K562 (cell line): ENCODE measurements around the gene PVALEF. TPM values are rescaled to one million over a fixed set of nuclear protein-coding genes. Genes with fewer than 3 reads are reported as not detected.

ENCODE experiments used
- ATAC-seq: fragments of 200-7000 bp; cut with Tn5 transposase; 3 replicates; pipeline ENCODE4 v1.9.1; 2020; ENCODE audit warnings: moderate library complexity
- BruUV-seq: library from RNA; stranded (reverse); fragments of 400-500 nt; replicated peaks from 2 replicates; lab custom pipeline; 2021; lab: Mats Ljungman, UMichigan
- CTCF ChIA-PET: fragments of 300-600 bp; formaldehyde crosslinking; extraction: SDS; loops from one replicate; lab custom pipeline; 2021; ENCODE audit warnings: low intra/inter-chr PET ratio; lab: Yijun Ruan, JAX
- POLR2A ChIA-PET: fragments of 300-600, 350-650 bp; sonication (Branson Sonifier 250); formaldehyde crosslinking; extraction: SDS; loops from one replicate; lab custom pipeline; 2021; ENCODE audit warnings: antibody characterized with exemption, inconsistent platforms; lab: Yijun Ruan, JAX
- DNase-seq, 4 experiments: peaks; one replicate each; pipeline versions ENCODE4 v3.0.0 to v3.0.0-alpha.2; 2011 to 2018; ENCODE audit warnings: low spot score in 3 of 4, mixed read lengths in 3 of 4; ENCODE audit errors: extremely low read depth in 1 of 4
- FAIRE-seq: peaks from 2 replicates; lab custom pipeline; 2011; peaks lifted over from hg19 to GRCh38; lab: Jason Lieb, UNC
- H2AFZ ChIP-seq: 2 replicates; pipeline ENCODE4 v1.6.0; 2011; ENCODE audit warnings: low read depth, low read length, control low read depth, inconsistent platforms
- H3K27ac ChIP-seq: fragments of 200-600 bp; 3 replicates; pipeline ENCODE4 v1.8.0; 2011; ENCODE audit warnings: low read depth, mild to moderate bottlenecking, control low read depth, inconsistent platforms, low read length, moderate library complexity, mixed read lengths; ENCODE audit errors: extremely low read depth
- H3K27me3 ChIP-seq, 2 experiments: fragments of 300-600 bp in 1 of 2; 2 replicates in 1 of 2; 3 replicates in 1 of 2; pipeline versions ENCODE4 v1.6.0 to v1.8.0; 2011; ENCODE audit warnings: inconsistent platforms in 2 of 2, low read length in 2 of 2, mild to moderate bottlenecking in 1 of 2, mixed read lengths in 1 of 2, moderate library complexity in 1 of 2; ENCODE audit not compliant: control insufficient read depth in 2 of 2, insufficient read depth in 2 of 2
- H3K36me3 ChIP-seq: fragments of 300-600 bp; 3 replicates; pipeline ENCODE4 v1.8.0; 2011; ENCODE audit warnings: mild to moderate bottlenecking, low read length, inconsistent platforms; ENCODE audit not compliant: control insufficient read depth, insufficient read depth
- H3K4me1 ChIP-seq, 2 experiments: fragments of 200-600 bp in 1 of 2; replicated peaks in 1 of 2; 2 replicates in 1 of 2; 3 replicates in 1 of 2; pipeline versions ENCODE4 v1.5.1 to v1.8.0; 2011; ENCODE audit warnings: inconsistent platforms in 2 of 2, low read length in 2 of 2, mild to moderate bottlenecking in 1 of 2, mixed read lengths in 1 of 2, moderate library complexity in 1 of 2; ENCODE audit not compliant: control insufficient read depth in 2 of 2, insufficient read depth in 2 of 2
- H3K4me2 ChIP-seq: 2 replicates; pipeline ENCODE4 v1.6.1; 2011; ENCODE audit warnings: low read length, control low read depth, inconsistent platforms, mixed read lengths; ENCODE audit not compliant: insufficient read depth
- H3K4me3 ChIP-seq: fragments of 200-600 bp; sonication (generic), shearing (Covaris generic); 2 replicates; pipeline ENCODE4 v1.5.1; 2016; ENCODE audit warnings: control low read depth, inconsistent platforms
- H3K79me2 ChIP-seq: fragments of 200-600 bp; 3 replicates; pipeline ENCODE4 v1.8.0; 2011; ENCODE audit warnings: low read length, inconsistent platforms; ENCODE audit not compliant: control insufficient read depth, insufficient read depth
- H3K9ac ChIP-seq, 2 experiments: 2 replicates each; pipeline versions ENCODE4 v1.6.0 to v1.6.1; 2011; ENCODE audit warnings: low read depth in 2 of 2, low read length in 2 of 2, control low read depth in 1 of 2, inconsistent platforms in 1 of 2, mild to moderate bottlenecking in 1 of 2, mixed read lengths in 1 of 2; ENCODE audit not compliant: insufficient read depth in 1 of 2
- H3K9me1 ChIP-seq: one replicate; pipeline ENCODE4 v1.6.0; 2011; ENCODE audit warnings: inconsistent platforms, mild to moderate bottlenecking, low read length, moderate library complexity; ENCODE audit not compliant: control insufficient read depth, insufficient read depth
- H3K9me3 ChIP-seq: replicated peaks from 2 replicates; pipeline ENCODE4 v1.5.1; 2011; ENCODE audit warnings: low read depth, low read length, inconsistent platforms; ENCODE audit not compliant: control insufficient read depth, insufficient read depth
- H4K20me1 ChIP-seq: replicated peaks from 2 replicates; pipeline ENCODE4 v1.6.1; 2011; ENCODE audit warnings: low read length, inconsistent platforms, mixed read lengths; ENCODE audit not compliant: control insufficient read depth, insufficient read depth
- ESRRB ChIP-seq: fragments of 250-450 bp; sonication (Bioruptor Pico); IDR thresholded peaks from 2 replicates; pipeline ENCODE4 v1.5.0; 2020; ENCODE audit warnings: mild to moderate bottlenecking, moderate library complexity, borderline replicate concordance
- MITF ChIP-seq: IDR thresholded peaks from 2 replicates; pipeline ENCODE4 v1.6.1; 2014; ENCODE audit warnings: antibody characterized with exemption
- RFX5 ChIP-seq: IDR thresholded peaks from 2 replicates; pipeline ENCODE4 v1.6.1; 2011; ENCODE audit warnings: low read depth, mild to moderate bottlenecking, improper control_type of control experiment, low read length
- SRSF1 ChIP-seq: fragments of 200-400 bp; formaldehyde crosslinking; IDR thresholded peaks from 2 replicates; pipeline ENCODE4 v1.6.1; 2017; ENCODE audit warnings: mild to moderate bottlenecking, low read depth, low read length, moderate library complexity
- XRCC4 ChIP-seq: IDR thresholded peaks from one replicate; pipeline ENCODE4 v1.6.1; 2011; ENCODE audit not compliant: insufficient read depth, insufficient read length; ENCODE audit errors: extremely low read depth
- ZNF12 ChIP-seq: sonication (generic); formaldehyde crosslinking; IDR thresholded peaks from 2 replicates; pipeline ENCODE4 v1.4.0; 2020; ENCODE audit warnings: mild to moderate bottlenecking, missing genetic modification reagents
- ZNF609 ChIP-seq: sonication (generic); formaldehyde crosslinking; IDR thresholded peaks from 2 replicates; pipeline ENCODE4 v1.8.1; 2023; ENCODE audit warnings: missing genetic modification reagents, mild to moderate bottlenecking, borderline replicate concordance
- ZNF699 ChIP-seq: fragments of 250-450 bp; sonication (Bioruptor Pico); IDR thresholded peaks from 2 replicates; pipeline ENCODE4 v1.8.0; 2021; ENCODE audit warnings: mild to moderate bottlenecking, moderate library complexity; ENCODE audit not compliant: insufficient replicate concordance
- WGBS: fragments of 100-300 bp; shearing (Covaris generic); methylation state at CpG from one replicate; pipeline ENCODE4 v1.1.6; 2016; ENCODE audit warnings: low coverage, mixed read lengths; ENCODE audit not compliant: insufficient coverage; ENCODE audit errors: missing lambda C conversion rate; 5-methylcytosine and 5-hydroxymethylcytosine counted together
- in situ Hi-C: fragments of 300-500 bp; cut with MboI; formaldehyde crosslinking; loops from 4 replicates; pipeline ENCODE4 v1.15.0; 2018; ENCODE audit warnings: inconsistent platforms, mixed read lengths
- intact Hi-C: fragments of 100-400 bp; cut with micrococcal nuclease; formaldehyde crosslinking; loops from 2 replicates; pipeline ENCODE4 v1.14.2; 2022
- polyA plus RNA-seq, 8 experiments: library from polyadenylated mRNA; depleted of rRNA in 4 of 8; stranded (reverse) in 5 of 8; unstranded in 3 of 8; fragments of >200 nt; fragmentation: Nextera tagmentation in 2 of 8; fragmentation: Illumina TruSeq in 1 of 8; extraction: Ambion mirVana in 2 of 8; extraction: Trizol in 1 of 8; gene quantifications; 2 replicates each; pipeline versions ENCODE4 v1.2.1 to v1.2.3, GENCODE V29; 2011 to 2014; ENCODE audit warnings: inconsistent platforms in 1 of 8, missing spikeins in 1 of 8
- total RNA-seq, 7 experiments: library from RNA; depleted of rRNA in 6 of 7; stranded (reverse); fragments of >200 nt in 6 of 7; fragmentation: Illumina TruSeq in 2 of 7; extraction: Trizol in 2 of 7; gene quantifications; 2 replicates each; pipeline versions ENCODE4 v1.2.1 to v1.2.3, GENCODE V29; 2011 to 2021; ENCODE audit warnings: low replicate concordance in 1 of 7
- TF ChIP-seq, protein P1 (sequence below): fragments of 250-450 bp; sonication (Bioruptor Pico); IDR thresholded peaks from 2 replicates; pipeline ENCODE4 v1.4.0; 2020; ENCODE audit warnings: mild to moderate bottlenecking, moderate library complexity
- TF ChIP-seq, protein P2 (sequence below): IDR thresholded peaks from 2 replicates; pipeline ENCODE4 v1.6.1; 2011; ENCODE audit not compliant: insufficient read length; ENCODE audit errors: extremely low read depth

Gene PVALEF
- total and polyA plus RNA-seq, 9 of the 15 experiments (the other 6 are each of a cell fraction or from before 2014, with no cell fraction given), result not detected

- no peaks in the 10 kb centered on the region for H3K9me1 ChIP-seq
- H3K79me2 ChIP-seq, result no peaks in the 10 kb centered on the region
- in situ Hi-C loops (loop anchor here (25.0 kb wide), 1 partner anchor 93 kb away; the partner anchor contains the start of genes NDUFAF8 and TEPSIN), intact Hi-C loops (loop anchor here (2.0 to 5.0 kb wide), 2 partner anchors 57 to 83 kb away; no protein-coding TSS in a partner anchor)
- FAIRE-seq (no peak), DNase-seq (no peak), ATAC-seq (no peak)
- peaks cover 9 to 37% of the 10 kb centered on the region in 2 experiments; a peak in 3 of 5 replicates for H3K4me1 ChIP-seq
- H3K4me2 ChIP-seq, result no peak overlapping the region
- H3K9ac ChIP-seq, result no peak overlapping the region; a peak in 1 of 4 replicates
- POLR2A ChIA-PET, result interaction anchor here (0.6 to 2.8 kb wide), 5 partner anchors 9 to 833 kb away, joined by 3 to 15 read pairs (median 5); no protein-coding TSS in a partner anchor
- peaks cover 8 to 38% of the 10 kb centered on the region in 2 experiments; a peak in 4 of 5 replicates for H3K27me3 ChIP-seq
- 35% methylated on average over 17 of the region's 17 CpGs for WGBS
- no peak overlapping the region for H3K27ac ChIP-seq
- CTCF ChIA-PET, result interaction anchor here (2.4 kb wide), 1 partner anchor 98 kb away, joined by 17 read pairs; no protein-coding TSS in a partner anchor
- no peaks in the 10 kb centered on the region for H4K20me1 ChIP-seq
- no TSS peak for BruUV-seq
- no peak overlapping the region for H2AFZ ChIP-seq
- H3K4me3 ChIP-seq, result no peak overlapping the region
- H3K36me3 ChIP-seq, result no peaks in the 10 kb centered on the region
- no peaks in the 10 kb centered on the region for H3K9me3 ChIP-seq
- TF ChIP-seq ZNF609 (CRISPR knock-in tag) (no peak), ESRRB (CRISPR knock-in tag) (no peak), ZNF699 (no peak), SRSF1 (no peak), ZNF12 (no peak), RFX5 (no peak), XRCC4 (no peak), MITF (no peak)
- TF ChIP-seq, protein P1, sequence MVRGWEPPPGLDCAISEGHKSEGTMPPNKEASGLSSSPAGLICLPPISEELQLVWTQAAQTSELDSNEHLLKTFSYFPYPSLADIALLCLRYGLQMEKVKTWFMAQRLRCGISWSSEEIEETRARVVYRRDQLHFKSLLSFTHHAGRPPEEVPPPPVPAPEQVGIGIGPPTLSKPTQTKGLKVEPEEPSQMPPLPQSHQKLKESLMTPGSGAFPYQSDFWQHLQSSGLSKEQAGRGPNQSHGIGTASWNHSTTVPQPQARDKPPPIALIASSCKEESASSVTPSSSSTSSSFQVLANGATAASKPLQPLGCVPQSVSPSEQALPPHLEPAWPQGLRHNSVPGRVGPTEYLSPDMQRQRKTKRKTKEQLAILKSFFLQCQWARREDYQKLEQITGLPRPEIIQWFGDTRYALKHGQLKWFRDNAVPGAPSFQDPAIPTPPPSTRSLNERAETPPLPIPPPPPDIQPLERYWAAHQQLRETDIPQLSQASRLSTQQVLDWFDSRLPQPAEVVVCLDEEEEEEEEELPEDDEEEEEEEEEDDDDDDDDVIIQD (CRISPR knock-in tag), result no peak
- TF ChIP-seq, protein P2, sequence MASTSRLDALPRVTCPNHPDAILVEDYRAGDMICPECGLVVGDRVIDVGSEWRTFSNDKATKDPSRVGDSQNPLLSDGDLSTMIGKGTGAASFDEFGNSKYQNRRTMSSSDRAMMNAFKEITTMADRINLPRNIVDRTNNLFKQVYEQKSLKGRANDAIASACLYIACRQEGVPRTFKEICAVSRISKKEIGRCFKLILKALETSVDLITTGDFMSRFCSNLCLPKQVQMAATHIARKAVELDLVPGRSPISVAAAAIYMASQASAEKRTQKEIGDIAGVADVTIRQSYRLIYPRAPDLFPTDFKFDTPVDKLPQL, result no peak
These were observed 21.4 kb upstream of the PVALEF start for GRCh38 chr17:81143717-81144422.
